Kidney (tissue), 14 donors: ENCODE measurements around the gene QKI. TPM values are rescaled to one million over a fixed set of nuclear protein-coding genes. Genes with fewer than 3 reads are reported as not detected.
"Not testable (repeated sequence)": the region's sequence is repeated elsewhere in the genome, so short reads cannot be mapped to it uniquely, and the experiment has no call there.

Experiments used
- DNase-seq, 5 donors: peaks; one replicate each; pipeline ENCODE4 v3.0.0-alpha.2; 2013 to 2020
- FAIRE-seq: peaks from 2 replicates; lab custom pipeline; 2012; peaks lifted over from hg19 to GRCh38; lab: Jason Lieb, UNC
- H3K27ac ChIP-seq, 2 donors: one replicate each; pipeline ENCODE4 v1.7.0; 2013; ENCODE audit warnings: low read depth in 2 of 2, low read length in 2 of 2, inconsistent platforms in 1 of 2
- H3K27me3 ChIP-seq: one replicate; pipeline ENCODE4 v1.7.1; 2013; ENCODE audit warnings: low read length, inconsistent platforms; ENCODE audit not compliant: control insufficient read depth, insufficient read depth
- H3K36me3 ChIP-seq, 3 donors: one replicate each; pipeline versions ENCODE4 v1.7.0 to v1.7.1; 2013; ENCODE audit warnings: low read length in 3 of 3, control low read depth in 1 of 3, inconsistent platforms in 1 of 3; ENCODE audit not compliant: insufficient read depth in 3 of 3, control insufficient read depth in 2 of 3
- H3K4me1 ChIP-seq, 3 donors: one replicate each; pipeline versions ENCODE4 v1.7.0 to v1.7.1; 2013; ENCODE audit warnings: low read length in 3 of 3, inconsistent platforms in 1 of 3, low read depth in 1 of 3; ENCODE audit not compliant: control insufficient read depth in 2 of 3, insufficient read depth in 2 of 3
- H3K4me3 ChIP-seq, 3 donors: one replicate each; pipeline versions ENCODE4 v1.7.0 to v1.8.1; 2013; ENCODE audit warnings: low read length in 3 of 3, control low read depth in 1 of 3, inconsistent platforms in 1 of 3
- H3K9ac ChIP-seq, 3 donors: one replicate each; pipeline versions ENCODE4 v1.7.0 to v1.7.1; 2013; ENCODE audit warnings: low read length in 3 of 3, control low read depth in 1 of 3, inconsistent platforms in 1 of 3
- H3K9me3 ChIP-seq, 3 donors: one replicate each; pipeline versions ENCODE4 v1.7.0 to v1.7.1; 2013; ENCODE audit warnings: low read length in 3 of 3, control low read depth in 1 of 3, inconsistent platforms in 1 of 3; ENCODE audit not compliant: control insufficient read depth in 2 of 3, insufficient read depth in 1 of 3
- intact Hi-C: fragments of 100-400 bp; cut with DNase I; formaldehyde crosslinking; loops from one replicate; pipeline ENCODE4 v1.11.1; 2022
- polyA plus RNA-seq: library from polyadenylated mRNA; stranded (reverse); fragments of 350-450 nt; fragmentation: Illumina TruSeq; extraction: RNeasy Lipid Tissue Mini Kit (QIAGEN cat#74804); gene quantifications from one replicate; pipeline ENCODE4 v1.2.3, GENCODE V29; 2014; ENCODE audit warnings: low read depth, low replicate concordance; ENCODE audit not compliant: insufficient read depth
- total RNA-seq: library from RNA; stranded (reverse); fragmentation: NEBNext Ultra II Directional; extraction: Animal tissue kit (Norgen Biotek cat#: 25700); gene quantifications from one replicate; pipeline ENCODE4 v1.2.1, GENCODE V29; 2021
- TF ChIP-seq, protein P1 (sequence below): IDR thresholded peaks from 3 replicates; pipeline ENCODE4 v1.5.1; 2012; ENCODE audit warnings: mild to moderate bottlenecking, moderate library complexity, borderline replicate concordance; ENCODE audit not compliant: insufficient read depth; ENCODE audit errors: extremely low read depth
- donor health status: control.
- donor health status: control.
- donor health status: control.
- donor health status: control.
- donor health status: control.
- donor health status: DM: yes; HTN: yes; CAD: no.
- donor health status: Normal renal cell carcinoma (clear cell type).

The QKI gene
- total and polyA plus RNA-seq, 2 donors from 2014 or later, result 17.6 to 121 TPM

DNA sequence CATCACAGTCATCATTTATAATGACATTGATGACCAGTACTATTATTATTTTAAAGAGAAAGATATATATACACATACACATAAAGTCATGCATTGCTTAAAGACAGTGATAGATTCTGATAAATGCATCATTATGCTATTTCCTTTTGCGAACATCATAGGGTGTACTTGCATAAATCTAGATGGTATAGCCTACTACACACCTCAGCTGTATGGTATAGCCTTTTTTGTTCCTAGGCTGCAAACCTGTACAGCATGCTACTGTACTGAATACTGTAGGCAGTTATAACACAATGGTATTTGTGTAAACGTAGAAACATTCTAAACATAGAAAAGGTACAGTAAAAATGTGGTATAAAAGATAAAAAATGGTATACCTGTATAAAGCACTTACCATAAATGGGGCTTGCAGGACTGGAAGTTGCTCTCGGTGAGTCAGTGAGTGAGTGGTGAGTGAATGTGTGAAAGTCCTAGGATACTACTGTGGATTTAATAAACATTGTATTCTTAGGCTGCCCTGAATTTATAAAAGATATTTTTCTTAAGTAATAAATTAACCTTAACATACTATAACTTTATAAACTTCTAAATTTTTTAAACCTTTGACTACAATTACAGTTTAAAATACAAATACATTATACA, 23.9 kb downstream of the QKI start:
- Histone ChIP-seq H3K27ac (no peak overlapping the region), H3K9me3 (no peaks in the 10 kb centered on the region), H3K4me3 (peak overlapping the region in 1 of 3 donors; percentile 14), H3K36me3 (no peaks in the 10 kb centered on the region), H3K27me3 (no peaks in the 10 kb centered on the region), H3K4me1 (peaks cover 0 to 18% (median 7%) of the 10 kb centered on the region in 3 donors), H3K9ac (no peak overlapping the region)
- TF ChIP-seq, protein P1, sequence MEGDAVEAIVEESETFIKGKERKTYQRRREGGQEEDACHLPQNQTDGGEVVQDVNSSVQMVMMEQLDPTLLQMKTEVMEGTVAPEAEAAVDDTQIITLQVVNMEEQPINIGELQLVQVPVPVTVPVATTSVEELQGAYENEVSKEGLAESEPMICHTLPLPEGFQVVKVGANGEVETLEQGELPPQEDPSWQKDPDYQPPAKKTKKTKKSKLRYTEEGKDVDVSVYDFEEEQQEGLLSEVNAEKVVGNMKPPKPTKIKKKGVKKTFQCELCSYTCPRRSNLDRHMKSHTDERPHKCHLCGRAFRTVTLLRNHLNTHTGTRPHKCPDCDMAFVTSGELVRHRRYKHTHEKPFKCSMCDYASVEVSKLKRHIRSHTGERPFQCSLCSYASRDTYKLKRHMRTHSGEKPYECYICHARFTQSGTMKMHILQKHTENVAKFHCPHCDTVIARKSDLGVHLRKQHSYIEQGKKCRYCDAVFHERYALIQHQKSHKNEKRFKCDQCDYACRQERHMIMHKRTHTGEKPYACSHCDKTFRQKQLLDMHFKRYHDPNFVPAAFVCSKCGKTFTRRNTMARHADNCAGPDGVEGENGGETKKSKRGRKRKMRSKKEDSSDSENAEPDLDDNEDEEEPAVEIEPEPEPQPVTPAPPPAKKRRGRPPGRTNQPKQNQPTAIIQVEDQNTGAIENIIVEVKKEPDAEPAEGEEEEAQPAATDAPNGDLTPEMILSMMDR, result no peak
- FAIRE-seq, result no peak
- no peak for DNase-seq
- intact Hi-C loops, result no loop called here

DNA sequence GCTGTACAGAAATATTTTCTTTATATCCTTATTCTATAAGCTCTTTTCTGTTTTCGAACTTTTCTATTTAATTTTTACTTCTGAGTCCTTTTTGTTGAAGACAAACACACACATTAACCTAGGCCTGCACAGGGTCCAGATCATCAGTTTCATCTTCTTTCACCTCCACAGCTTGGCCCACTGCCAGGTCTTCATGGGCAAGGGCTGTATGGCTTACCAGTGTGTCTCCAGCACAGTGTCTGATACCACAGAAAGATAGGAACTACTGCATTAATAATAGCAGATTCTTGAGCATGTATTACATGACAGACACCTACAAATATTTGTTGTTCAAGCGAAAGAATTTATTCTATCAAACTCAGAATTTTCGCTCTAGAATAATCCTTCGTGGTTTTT, 24.4 kb downstream of the QKI start:
- intact Hi-C loops, result no loop called here
- no peaks in the 10 kb centered on the region for H3K27me3 ChIP-seq
- peaks cover 0 to 18% (median 7%) of the 10 kb centered on the region in 3 donors for H3K4me1 ChIP-seq
- H3K36me3 ChIP-seq, result no peaks in the 10 kb centered on the region
- H3K27ac ChIP-seq, result no peak overlapping the region
- H3K9me3 ChIP-seq, result no peaks in the 10 kb centered on the region
- H3K4me3 ChIP-seq, result no peak overlapping the region
- DNase-seq, result peak in 2 of 5 donors; percentile 33 to 52
- TF ChIP-seq, protein P1, result no peak
- peak; percentile 54 for FAIRE-seq
- H3K9ac ChIP-seq, result no peak overlapping the region

DNA sequence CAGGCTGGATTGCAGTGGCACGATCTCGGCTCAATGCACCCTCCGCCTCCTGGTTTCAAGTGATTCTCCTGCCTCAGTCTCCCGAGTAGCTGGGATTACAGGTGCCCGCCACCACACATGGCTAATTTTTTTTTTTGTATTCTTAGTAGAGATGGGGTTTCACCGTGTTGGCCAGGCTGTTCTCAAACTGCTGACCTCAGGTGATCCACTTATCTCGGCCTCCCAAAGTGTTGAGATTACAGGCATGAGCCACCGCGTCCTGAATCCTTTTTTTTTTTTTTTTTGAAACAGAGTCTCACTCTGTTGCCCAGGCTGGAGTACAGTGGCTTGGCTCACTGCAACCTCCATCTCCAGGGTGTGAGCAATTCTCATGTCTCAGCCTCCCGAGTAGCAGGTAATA, 24.9 kb downstream of the QKI start:
- not testable (repeated sequence) for FAIRE-seq

DNA sequence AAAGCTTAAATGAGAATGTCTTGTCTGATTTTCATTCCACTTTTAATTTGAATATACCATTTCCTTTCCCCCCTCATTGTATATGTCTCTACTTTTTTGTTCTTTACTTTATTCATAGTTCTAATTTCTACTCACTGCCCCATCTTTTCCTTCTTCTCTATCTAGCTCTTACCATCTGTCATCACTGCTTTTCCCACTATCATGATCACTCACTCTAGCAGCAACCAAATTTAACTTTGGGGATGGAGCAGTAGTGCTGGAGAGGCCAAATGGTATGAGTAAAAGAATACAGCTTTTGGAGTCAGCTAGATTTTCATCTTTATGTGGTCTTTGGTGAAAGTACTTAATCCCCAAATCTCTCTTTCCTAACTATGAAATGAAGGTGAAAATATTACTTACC, 25.5 kb downstream of the QKI start:
- Histone ChIP-seq H3K9ac (no peak overlapping the region), H3K4me1 (peaks cover 0 to 18% (median 9%) of the 10 kb centered on the region in 3 donors), H3K4me3 (no peak overlapping the region), H3K36me3 (no peaks in the 10 kb centered on the region), H3K27ac (no peak overlapping the region), H3K9me3 (no peaks in the 10 kb centered on the region), H3K27me3 (no peaks in the 10 kb centered on the region)
- intact Hi-C loops, result no loop called here
- DNase-seq (no peak), FAIRE-seq (no peak)
- TF ChIP-seq, protein P1, result no peak

More for the DNA sequence above, 24.9 kb downstream of the QKI start:
- intact Hi-C loops, H3K27me3 ChIP-seq, H3K36me3 ChIP-seq, H3K9me3 ChIP-seq, H3K9ac ChIP-seq, DNase-seq, H3K4me3 ChIP-seq, H3K27ac ChIP-seq: not testable (repeated sequence)
- peaks cover 0 to 18% (median 9%) of the 10 kb centered on the region in 3 donors for H3K4me1 ChIP-seq
